ENCODE measurements around the gene PIP5K1C.

Gene PIP5K1C

GRCh38 chr19:3614858-3615505 lies 85.3 kb downstream of the PIP5K1C start:
- Histone ChIP-seq H3K4me3 (ENCODE audit: insufficient read depth in 1 of 2, low read depth in 1 of 2, low read length in 2 of 2) (no peak overlapping the region), H4K91ac (ENCODE audit: low read length) (no peak overlapping the region), H2BK5ac (ENCODE audit: low read depth, low read length, poor library complexity, severe bottlenecking) (no peak overlapping the region), H3K4ac (ENCODE audit: low read depth in 1 of 2, low read length in 2 of 2) (no peak overlapping the region), H2AFZ (ENCODE audit: low read depth, low read length) (no peak overlapping the region), H3K14ac (ENCODE audit: low read length in 2 of 2) (no peak overlapping the region), H3K27me3 (ENCODE audit: control insufficient read depth in 1 of 2, insufficient read depth in 1 of 2, low read length in 2 of 2) (no peaks in the 10 kb centered on the region), H3K79me1 (replicated peaks; ENCODE audit: low read length, poor library complexity, severe bottlenecking) (peaks cover 18% of the 10 kb centered on the region), H2BK12ac (ENCODE audit: low read length in 2 of 2) (no peak overlapping the region), H3K9me3 (ENCODE audit: control insufficient read depth, low read length) (no peaks in the 10 kb centered on the region), H4K8ac (ENCODE audit: low read length) (no peak overlapping the region), H3K9ac (ENCODE audit: low read length) (no peak overlapping the region), H3K18ac (ENCODE audit: low read depth in 1 of 2, low read length in 2 of 2) (no peak overlapping the region), H3K36me3 (ENCODE audit: control insufficient read depth in 1 of 2, insufficient read depth in 2 of 2, low read depth in 1 of 2, low read length in 2 of 2) (peaks cover 38 to 94% of the 10 kb centered on the region in 2 experiments), H2BK120ac (ENCODE audit: low read depth, low read length) (no peak overlapping the region), H3K23ac (ENCODE audit: low read length in 2 of 2) (no peak overlapping the region), H3K4me2 (ENCODE audit: low read length, poor library complexity, severe bottlenecking) (no peak overlapping the region), H2BK15ac (ENCODE audit: low read depth, poor library complexity, severe bottlenecking) (no peak overlapping the region), H3K4me1 (ENCODE audit: control insufficient read depth, insufficient read depth, low read depth, low read length) (peaks cover 15% of the 10 kb centered on the region), H3K27ac (ENCODE audit: low read length, poor library complexity, severe bottlenecking) (no peak overlapping the region), H2AK5ac (ENCODE audit: low read length, severe bottlenecking) (no peak overlapping the region)
- no peak for DNase-seq
- WGBS = 92% methylated on average over 17 of the region's 18 CpGs

DNA sequence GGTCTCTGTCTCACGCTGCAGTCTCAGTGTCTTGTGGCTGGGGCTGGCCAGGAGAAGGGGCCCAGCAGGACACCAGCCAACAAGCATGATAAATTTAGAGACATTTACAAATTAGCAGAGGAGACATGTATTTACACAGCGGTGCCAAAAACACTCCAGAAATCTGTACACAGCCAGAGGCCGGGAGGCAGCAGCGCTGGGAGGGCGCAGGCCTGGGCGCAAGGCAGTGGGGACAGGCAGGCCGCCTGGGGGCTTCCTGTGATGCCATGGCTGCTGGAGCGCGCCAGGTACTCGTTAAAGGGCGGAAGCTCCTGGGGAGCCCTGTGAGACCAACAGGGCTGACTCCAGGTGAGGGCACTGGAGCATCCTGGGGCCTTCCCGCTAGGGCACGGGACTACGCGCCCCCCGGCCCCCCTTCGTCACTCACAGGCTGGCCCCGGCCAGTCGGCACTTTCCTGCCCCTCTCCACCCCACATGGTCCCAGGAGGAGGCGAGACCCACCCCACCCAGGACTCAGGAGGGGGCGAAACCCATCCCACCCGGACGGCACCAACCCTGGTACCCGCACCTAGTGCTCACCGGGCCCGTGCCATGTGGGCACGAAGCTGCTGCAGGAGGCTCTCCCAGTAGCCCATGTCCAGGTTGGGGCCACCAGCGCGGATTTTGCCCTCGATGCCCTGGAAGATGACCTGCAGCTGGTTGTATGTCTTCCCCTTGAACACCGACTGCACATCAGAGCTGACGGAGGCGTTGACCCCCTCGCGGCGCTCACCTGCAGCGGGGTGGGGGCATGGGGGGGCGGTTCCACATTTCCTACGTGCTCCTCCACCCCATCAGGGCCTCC lies 86.2 kb downstream of the PIP5K1C start:
- WGBS = 97% methylated on average over 31 of the region's 39 CpGs
- Histone ChIP-seq H3K9ac (ENCODE audit: low read length) (no peak overlapping the region), H3K14ac (ENCODE audit: low read length in 2 of 2) (no peak overlapping the region), H2AK5ac (ENCODE audit: low read length, severe bottlenecking) (no peak overlapping the region), H3K4ac (ENCODE audit: low read depth in 1 of 2, low read length in 2 of 2) (no peak overlapping the region), H3K27ac (ENCODE audit: low read length, poor library complexity, severe bottlenecking) (no peak overlapping the region), H3K4me1 (ENCODE audit: control insufficient read depth, insufficient read depth, low read depth, low read length) (peaks cover 17% of the 10 kb centered on the region), H3K79me1 (replicated peaks; ENCODE audit: low read length, poor library complexity, severe bottlenecking) (peaks cover 14% of the 10 kb centered on the region), H2BK120ac (ENCODE audit: low read depth, low read length) (no peak overlapping the region), H3K23ac (ENCODE audit: low read length in 2 of 2) (no peak overlapping the region), H4K8ac (ENCODE audit: low read length) (no peak overlapping the region), H3K9me3 (ENCODE audit: control insufficient read depth, low read length) (no peaks in the 10 kb centered on the region), H3K27me3 (ENCODE audit: control insufficient read depth in 1 of 2, insufficient read depth in 1 of 2, low read length in 2 of 2) (no peaks in the 10 kb centered on the region), H2BK5ac (ENCODE audit: low read depth, low read length, poor library complexity, severe bottlenecking) (no peak overlapping the region), H3K4me3 (ENCODE audit: insufficient read depth in 1 of 2, low read depth in 1 of 2, low read length in 2 of 2) (no peak overlapping the region), H3K18ac (ENCODE audit: low read depth in 1 of 2, low read length in 2 of 2) (no peak overlapping the region), H3K4me2 (ENCODE audit: low read length, poor library complexity, severe bottlenecking) (no peak overlapping the region), H4K91ac (ENCODE audit: low read length) (no peak overlapping the region), H2BK15ac (ENCODE audit: low read depth, poor library complexity, severe bottlenecking) (no peak overlapping the region), H2AFZ (ENCODE audit: low read depth, low read length) (no peak overlapping the region), H3K36me3 (ENCODE audit: control insufficient read depth in 1 of 2, insufficient read depth in 2 of 2, low read depth in 1 of 2, low read length in 2 of 2) (peaks cover 29 to 93% of the 10 kb centered on the region in 2 experiments), H2BK12ac (ENCODE audit: low read length in 2 of 2) (no peak overlapping the region)
- no peak for DNase-seq

DNA sequence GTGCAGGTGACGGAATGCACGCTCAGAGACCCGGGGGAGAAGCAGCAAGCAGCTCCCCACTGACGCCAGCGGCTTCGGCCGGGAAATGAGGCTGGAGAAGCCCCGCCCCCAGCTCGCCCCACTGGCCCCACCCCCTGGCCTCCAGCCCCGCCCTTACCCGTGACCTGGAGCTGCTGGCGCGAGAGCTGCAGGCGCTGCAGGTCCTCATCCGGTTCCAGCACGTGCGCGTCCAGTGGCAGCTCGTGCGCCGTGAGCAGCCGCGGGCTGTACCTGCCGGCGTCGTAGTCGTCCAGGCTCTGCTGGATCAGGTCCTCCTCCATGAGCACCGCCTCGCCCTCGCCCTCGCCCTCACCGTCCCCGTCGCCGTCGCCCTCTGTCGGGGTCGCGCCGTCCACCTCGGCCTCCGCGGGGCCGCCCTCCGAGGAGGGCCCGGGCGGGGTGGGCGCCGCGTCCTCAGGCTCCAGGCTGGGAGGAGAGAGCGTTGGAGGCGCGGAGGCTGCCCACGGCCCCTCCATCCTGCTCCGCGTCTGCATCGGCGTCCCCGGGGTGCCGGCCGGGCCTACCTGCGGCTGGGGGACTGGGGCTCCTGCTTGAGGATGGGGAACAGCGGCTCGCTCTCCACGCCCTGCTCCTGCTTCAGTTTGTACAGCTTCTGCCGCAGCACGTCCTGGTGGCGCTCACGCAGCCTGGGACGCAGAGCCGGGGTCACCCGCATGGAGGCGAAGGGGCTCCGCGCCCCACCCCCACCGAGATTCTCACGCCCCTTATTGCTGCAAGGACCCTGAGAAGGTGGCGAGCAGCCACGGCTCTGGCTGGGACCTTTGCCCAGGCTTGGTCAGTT lies 87.1 kb downstream of the PIP5K1C start:
- Histone ChIP-seq H3K27ac (ENCODE audit: low read length, poor library complexity, severe bottlenecking) (no peak overlapping the region), H2AFZ (ENCODE audit: low read depth, low read length) (no peak overlapping the region), H3K14ac (ENCODE audit: low read length in 2 of 2) (no peak overlapping the region), H4K8ac (ENCODE audit: low read length) (no peak overlapping the region), H2BK15ac (ENCODE audit: low read depth, poor library complexity, severe bottlenecking) (no peak overlapping the region), H3K23ac (ENCODE audit: low read length in 2 of 2) (no peak overlapping the region), H4K91ac (ENCODE audit: low read length) (no peak overlapping the region), H3K9ac (ENCODE audit: low read length) (no peak overlapping the region), H3K4me3 (ENCODE audit: insufficient read depth in 1 of 2, low read depth in 1 of 2, low read length in 2 of 2) (no peak overlapping the region), H3K4me1 (ENCODE audit: control insufficient read depth, insufficient read depth, low read depth, low read length) (peaks cover 23% of the 10 kb centered on the region), H3K36me3 (ENCODE audit: control insufficient read depth in 1 of 2, insufficient read depth in 2 of 2, low read depth in 1 of 2, low read length in 2 of 2) (peaks cover 28 to 85% of the 10 kb centered on the region in 2 experiments), H3K4ac (ENCODE audit: low read depth in 1 of 2, low read length in 2 of 2) (no peak overlapping the region), H2AK5ac (ENCODE audit: low read length, severe bottlenecking) (no peak overlapping the region), H3K18ac (ENCODE audit: low read depth in 1 of 2, low read length in 2 of 2) (peak overlapping the region in 1 of 2 experiments; percentile 7), H3K4me2 (ENCODE audit: low read length, poor library complexity, severe bottlenecking) (no peak overlapping the region), H3K9me3 (ENCODE audit: control insufficient read depth, low read length) (no peaks in the 10 kb centered on the region), H2BK120ac (ENCODE audit: low read depth, low read length) (no peak overlapping the region), H3K27me3 (ENCODE audit: control insufficient read depth in 1 of 2, insufficient read depth in 1 of 2, low read length in 2 of 2) (no peaks in the 10 kb centered on the region), H2BK5ac (ENCODE audit: low read depth, low read length, poor library complexity, severe bottlenecking) (no peak overlapping the region), H2BK12ac (ENCODE audit: low read length in 2 of 2) (no peak overlapping the region), H3K79me1 (replicated peaks; ENCODE audit: low read length, poor library complexity, severe bottlenecking) (peaks cover 14% of the 10 kb centered on the region)
- DNase-seq = no peak
- WGBS = 94% methylated on average over 71 of the region's 79 CpGs

DNA sequence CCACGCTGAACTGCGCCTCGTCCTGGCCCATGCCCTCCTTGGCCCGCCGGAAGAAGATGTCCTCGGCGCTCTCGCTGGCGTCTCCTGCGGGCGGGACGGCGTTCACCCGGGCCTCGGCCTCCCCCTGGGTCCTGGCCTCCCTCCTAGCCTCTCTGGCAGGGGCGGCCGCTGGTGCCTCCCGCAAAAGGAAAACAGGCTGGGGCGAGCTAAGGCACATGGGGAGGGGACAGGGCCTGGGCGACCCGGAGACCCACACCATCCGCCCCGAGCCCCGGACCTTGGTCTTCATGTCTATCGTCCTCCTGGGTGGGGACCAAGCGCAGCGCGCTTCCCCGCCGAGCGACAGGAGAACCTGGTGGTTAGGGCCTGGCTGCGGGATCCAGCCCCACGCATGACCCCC lies 87.9 kb downstream of the PIP5K1C start:
- no peaks in the 10 kb centered on the region for H3K27me3 ChIP-seq (ENCODE audit: control insufficient read depth in 1 of 2, insufficient read depth in 1 of 2, low read length in 2 of 2)
- H4K8ac ChIP-seq (ENCODE audit: low read length) = no peak overlapping the region
- H3K4me3 ChIP-seq (ENCODE audit: insufficient read depth in 1 of 2, low read depth in 1 of 2, low read length in 2 of 2) = no peak overlapping the region
- H3K18ac ChIP-seq (ENCODE audit: low read depth in 1 of 2, low read length in 2 of 2) = no peak overlapping the region
- no peak overlapping the region for H3K27ac ChIP-seq (ENCODE audit: low read length, poor library complexity, severe bottlenecking)
- peaks cover 30% of the 10 kb centered on the region for H3K4me1 ChIP-seq (ENCODE audit: control insufficient read depth, insufficient read depth, low read depth, low read length)
- H3K9me3 ChIP-seq (ENCODE audit: control insufficient read depth, low read length) = no peaks in the 10 kb centered on the region
- H2BK12ac ChIP-seq (ENCODE audit: low read length in 2 of 2) = no peak overlapping the region
- 96% methylated on average over 33 of the region's 33 CpGs for WGBS
- no peak overlapping the region for H2AK5ac ChIP-seq (ENCODE audit: low read length, severe bottlenecking)
- H3K23ac ChIP-seq (ENCODE audit: low read length in 2 of 2) = no peak overlapping the region
- DNase-seq = no peak
- H3K9ac ChIP-seq (ENCODE audit: low read length) = no peak overlapping the region
- no peak overlapping the region for H2BK120ac ChIP-seq (ENCODE audit: low read depth, low read length)
- H3K14ac ChIP-seq (ENCODE audit: low read length in 2 of 2) = no peak overlapping the region
- H2AFZ ChIP-seq (ENCODE audit: low read depth, low read length) = no peak overlapping the region
- H3K4me2 ChIP-seq (ENCODE audit: low read length, poor library complexity, severe bottlenecking) = no peak overlapping the region
- H3K4ac ChIP-seq (ENCODE audit: low read depth in 1 of 2, low read length in 2 of 2) = no peak overlapping the region
- H3K79me1 ChIP-seq (replicated peaks; ENCODE audit: low read length, poor library complexity, severe bottlenecking) = peaks cover 12% of the 10 kb centered on the region
- H2BK15ac ChIP-seq (ENCODE audit: low read depth, poor library complexity, severe bottlenecking) = no peak overlapping the region
- H4K91ac ChIP-seq (ENCODE audit: low read length) = no peak overlapping the region
- no peak overlapping the region for H2BK5ac ChIP-seq (ENCODE audit: low read depth, low read length, poor library complexity, severe bottlenecking)
- peaks cover 24 to 77% of the 10 kb centered on the region in 2 experiments for H3K36me3 ChIP-seq (ENCODE audit: control insufficient read depth in 1 of 2, insufficient read depth in 2 of 2, low read depth in 1 of 2, low read length in 2 of 2)

Measured in mesenchymal stem cell (in vitro differentiated cells and primary cell).